HG02571 (cell line): ENCODE data around the gene RIMBP2.

Source experiments
- ATAC-seq: cut with Tn5 transposase; IDR thresholded peaks from one replicate; pipeline ENCODE4 v1.9.1; 2021; ENCODE audit warnings: mild to moderate bottlenecking, moderate library complexity; ENCODE audit not compliant: unreplicated experiment

RIMBP2 gene

GRCh38 chr12:130520784-130521183 lies 195.3 kb downstream of the RIMBP2 start:
- ATAC-seq = no peak

GRCh38 chr12:130517588-130517987 lies 198.5 kb downstream of the RIMBP2 start:
- ATAC-seq = no peak

- no peak for ATAC-seq
These were observed 201.9 kb downstream of the RIMBP2 start for GRCh38 chr12:130514149-130514551.

- ATAC-seq = no peak
These were observed 202.5 kb downstream of the RIMBP2 start for GRCh38 chr12:130513556-130513955.

GRCh38 chr12:130511285-130511684 lies 204.8 kb downstream of the RIMBP2 start:
- ATAC-seq = no peak

- ATAC-seq = no peak
These were observed 206.6 kb downstream of the RIMBP2 start for GRCh38 chr12:130509454-130509853.

- no peak for ATAC-seq
These were observed 207.3 kb downstream of the RIMBP2 start for GRCh38 chr12:130508847-130509246.

- ATAC-seq = no peak
These were observed 207.8 kb downstream of the RIMBP2 start for GRCh38 chr12:130508318-130508717.

GRCh38 chr12:130506844-130507243 lies 209.3 kb downstream of the RIMBP2 start:
- ATAC-seq = no peak

GRCh38 chr12:130504840-130505175 lies 211.3 kb downstream of the RIMBP2 start:
- ATAC-seq = no peak

GRCh38 chr12:130504110-130504839 lies 211.8 kb downstream of the RIMBP2 start:
- no peak for ATAC-seq

- no peak for ATAC-seq
These were observed 214.3 kb downstream of the RIMBP2 start for GRCh38 chr12:130501821-130502220.

- no peak for ATAC-seq
These were observed 215.2 kb downstream of the RIMBP2 start for GRCh38 chr12:130500835-130501330.

- no peak for ATAC-seq
These were observed 216.6 kb downstream of the RIMBP2 start for GRCh38 chr12:130499474-130499873.

- ATAC-seq = no peak
These were observed 217.3 kb downstream of the RIMBP2 start for GRCh38 chr12:130498589-130499385.

- no peak for ATAC-seq
These were observed 218.1 kb downstream of the RIMBP2 start for GRCh38 chr12:130497991-130498390.

- ATAC-seq = no peak
These were observed 218.8 kb downstream of the RIMBP2 start for GRCh38 chr12:130497321-130497720.

GRCh38 chr12:130496516-130497120 lies 219.5 kb downstream of the RIMBP2 start:
- ATAC-seq = no peak

- no peak for ATAC-seq
These were observed 220.9 kb downstream of the RIMBP2 start for GRCh38 chr12:130495156-130495555.

GRCh38 chr12:130494736-130495135 lies 221.4 kb downstream of the RIMBP2 start:
- no peak for ATAC-seq

- no peak for ATAC-seq
These were observed 222.1 kb downstream of the RIMBP2 start for GRCh38 chr12:130493951-130494350.
